Mesothelial cell of epicardium (in vitro differentiated cells): ENCODE measurements around the gene SORCS1. TPM values are rescaled to one million over a fixed set of nuclear protein-coding genes. Genes with fewer than 3 reads are reported as not detected.
A peak's percentile ranks its signal among the peaks of the same experiment; 100 is the strongest.

Experiments
- DNase-seq, 2 experiments: peaks; one replicate each; pipeline ENCODE4 v3.0.0; 2021; ENCODE audit warnings: low spot score in 2 of 2; ENCODE audit not compliant: unreplicated experiment in 2 of 2
- H3K27ac Mint-ChIP-seq: 2 replicates; pipeline ENCODE4 v1.8.0; 2021; ENCODE audit warnings: mixed read lengths
- H3K27me3 Mint-ChIP-seq: 2 replicates; pipeline ENCODE4 v1.8.0; 2021; ENCODE audit warnings: low read depth, mixed read lengths
- H3K36me3 Mint-ChIP-seq: 2 replicates; pipeline ENCODE4 v1.8.0; 2021; ENCODE audit warnings: mixed read lengths
- H3K4me1 Mint-ChIP-seq: 2 replicates; pipeline ENCODE4 v1.8.0; 2021; ENCODE audit warnings: mixed read lengths
- H3K4me3 Mint-ChIP-seq: 2 replicates; pipeline ENCODE4 v1.8.0; 2021; ENCODE audit warnings: mild to moderate bottlenecking, moderate library complexity, mixed read lengths
- H3K9me3 Mint-ChIP-seq: 2 replicates; pipeline ENCODE4 v1.8.0; 2021; ENCODE audit warnings: mixed read lengths
- total RNA-seq: library from RNA; stranded (reverse); gene quantifications from 3 replicates; pipeline ENCODE4 v1.2.1, GENCODE V29; 2021
- TF ChIP-seq, protein P1 (sequence below): fragments of 200-600 bp; sonication (generic); IDR thresholded peaks from one replicate; pipeline ENCODE4 v1.5.0; 2021; ENCODE audit warnings: antibody characterized with exemption; ENCODE audit not compliant: unreplicated experiment

The SORCS1 gene
- total RNA-seq, 1 donor from 2014 or later = 0.78 TPM

DNA sequence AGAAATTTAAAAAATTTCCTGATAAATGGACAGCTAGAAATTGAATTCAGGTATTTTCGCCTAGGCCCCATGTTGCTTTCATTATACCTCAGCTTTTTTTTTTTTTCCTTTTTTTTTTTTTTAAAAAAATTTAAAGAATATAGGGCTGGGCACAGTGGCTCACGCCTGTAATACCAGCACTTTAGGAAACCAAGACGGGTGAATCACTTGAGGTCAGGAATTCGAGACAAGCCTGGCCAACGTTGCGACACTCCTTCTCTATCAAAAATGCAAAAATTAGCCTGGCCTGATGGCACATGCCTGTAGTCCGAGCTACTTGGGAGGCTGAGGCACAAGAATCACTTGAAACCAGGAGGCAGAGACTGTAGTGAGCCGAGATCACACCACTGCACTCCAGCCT is 334.0 kb downstream of the SORCS1 start:
- H3K9me3 Mint-ChIP-seq = no peaks in the 10 kb centered on the region
- DNase-seq = no peak
- H3K27me3 Mint-ChIP-seq = peaks cover 4% of the 10 kb centered on the region
- no peaks in the 10 kb centered on the region for H3K36me3 Mint-ChIP-seq
- H3K27ac Mint-ChIP-seq = no peak overlapping the region
- peaks cover 13% of the 10 kb centered on the region for H3K4me1 Mint-ChIP-seq
- H3K4me3 Mint-ChIP-seq = no peak overlapping the region
- TF ChIP-seq, protein P1, sequence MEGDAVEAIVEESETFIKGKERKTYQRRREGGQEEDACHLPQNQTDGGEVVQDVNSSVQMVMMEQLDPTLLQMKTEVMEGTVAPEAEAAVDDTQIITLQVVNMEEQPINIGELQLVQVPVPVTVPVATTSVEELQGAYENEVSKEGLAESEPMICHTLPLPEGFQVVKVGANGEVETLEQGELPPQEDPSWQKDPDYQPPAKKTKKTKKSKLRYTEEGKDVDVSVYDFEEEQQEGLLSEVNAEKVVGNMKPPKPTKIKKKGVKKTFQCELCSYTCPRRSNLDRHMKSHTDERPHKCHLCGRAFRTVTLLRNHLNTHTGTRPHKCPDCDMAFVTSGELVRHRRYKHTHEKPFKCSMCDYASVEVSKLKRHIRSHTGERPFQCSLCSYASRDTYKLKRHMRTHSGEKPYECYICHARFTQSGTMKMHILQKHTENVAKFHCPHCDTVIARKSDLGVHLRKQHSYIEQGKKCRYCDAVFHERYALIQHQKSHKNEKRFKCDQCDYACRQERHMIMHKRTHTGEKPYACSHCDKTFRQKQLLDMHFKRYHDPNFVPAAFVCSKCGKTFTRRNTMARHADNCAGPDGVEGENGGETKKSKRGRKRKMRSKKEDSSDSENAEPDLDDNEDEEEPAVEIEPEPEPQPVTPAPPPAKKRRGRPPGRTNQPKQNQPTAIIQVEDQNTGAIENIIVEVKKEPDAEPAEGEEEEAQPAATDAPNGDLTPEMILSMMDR = no peak

DNA sequence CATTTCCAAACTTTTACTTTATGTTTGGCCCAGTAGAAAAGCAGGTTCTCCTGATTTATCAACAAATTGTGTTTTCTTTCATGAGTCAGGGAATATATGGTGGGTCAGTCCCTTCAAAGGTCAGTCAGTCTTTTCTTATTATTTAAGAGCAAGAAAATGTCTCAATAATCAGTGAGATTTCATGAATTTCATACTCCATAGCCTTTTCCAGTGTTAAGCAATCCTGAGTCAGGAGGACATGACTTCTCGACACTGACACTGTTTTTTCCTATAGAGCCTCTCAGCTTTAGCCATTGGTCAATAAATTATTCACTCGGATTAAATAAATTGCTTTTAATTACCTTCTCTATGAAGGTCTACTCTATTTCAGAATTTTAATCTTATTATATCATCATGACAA is 334.5 kb downstream of the SORCS1 start:
- H3K27me3 Mint-ChIP-seq = peaks cover 4% of the 10 kb centered on the region
- no peaks in the 10 kb centered on the region for H3K9me3 Mint-ChIP-seq
- H3K27ac Mint-ChIP-seq = no peak overlapping the region
- no peak overlapping the region for H3K4me3 Mint-ChIP-seq
- no peaks in the 10 kb centered on the region for H3K36me3 Mint-ChIP-seq
- peaks cover 14% of the 10 kb centered on the region for H3K4me1 Mint-ChIP-seq
- TF ChIP-seq, protein P1 = no peak
- DNase-seq = no peak

- H3K27ac Mint-ChIP-seq = no peak overlapping the region
- H3K4me1 Mint-ChIP-seq = peaks cover 23% of the 10 kb centered on the region
- TF ChIP-seq, protein P1 = no peak
- H3K9me3 Mint-ChIP-seq = no peaks in the 10 kb centered on the region
- DNase-seq = no peak
- no peaks in the 10 kb centered on the region for H3K36me3 Mint-ChIP-seq
- H3K4me3 Mint-ChIP-seq = no peak overlapping the region
- H3K27me3 Mint-ChIP-seq = peaks cover 4% of the 10 kb centered on the region
Measured at GRCh38 chr10:106826716-106827115, 337.8 kb downstream of the SORCS1 start.

DNA sequence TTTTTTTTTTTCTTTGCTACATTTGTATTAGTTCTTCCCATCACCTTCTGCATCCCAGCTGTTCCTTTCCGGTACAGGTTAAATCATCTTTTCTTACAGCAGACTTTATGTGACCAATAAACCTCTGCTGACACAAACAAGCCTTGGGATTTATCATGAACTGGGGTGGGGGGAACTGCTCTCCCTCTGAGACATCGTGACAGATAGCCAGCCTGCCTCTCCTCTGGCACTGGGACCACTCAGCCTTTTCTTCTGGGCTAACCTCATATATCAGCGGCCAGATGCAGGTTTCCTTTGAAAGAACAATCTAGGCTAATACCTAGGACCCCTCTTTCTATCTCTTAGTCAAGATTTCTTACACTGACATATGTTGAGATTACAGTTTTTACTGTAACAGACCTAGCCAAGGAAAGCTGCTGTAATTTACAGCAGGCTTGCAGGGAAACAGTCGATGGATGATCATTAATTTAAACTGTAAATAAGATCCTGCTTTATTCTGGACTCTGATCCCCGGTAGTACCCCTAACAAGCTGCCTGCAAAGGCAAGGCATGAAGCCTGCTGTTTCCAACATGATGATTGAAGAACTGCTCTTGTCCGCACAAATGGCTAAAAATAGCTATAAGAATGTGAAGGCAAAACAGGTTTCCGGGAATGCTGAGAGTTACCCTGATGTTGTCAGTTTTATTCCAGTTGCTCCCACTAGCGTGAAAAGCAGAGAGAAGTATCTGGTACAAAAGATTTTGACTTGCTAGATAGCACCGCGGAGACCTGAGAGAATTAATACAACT is 338.7 kb downstream of the SORCS1 start:
- Mint-ChIP-seq H3K4me1 (peaks cover 23% of the 10 kb centered on the region), H3K27me3 (peaks cover 4% of the 10 kb centered on the region), H3K27ac (peak overlapping the region; percentile 73), H3K9me3 (no peaks in the 10 kb centered on the region), H3K4me3 (no peak overlapping the region), H3K36me3 (no peaks in the 10 kb centered on the region)
- TF ChIP-seq, protein P1 = no peak
- no peak for DNase-seq

GRCh38 chr10:106820579-106820978 is 343.9 kb downstream of the SORCS1 start:
- Mint-ChIP-seq H3K36me3 (no peaks in the 10 kb centered on the region), H3K27ac (no peak overlapping the region), H3K4me1 (peaks cover 16% of the 10 kb centered on the region), H3K4me3 (no peak overlapping the region), H3K9me3 (no peaks in the 10 kb centered on the region), H3K27me3 (no peaks in the 10 kb centered on the region)
- DNase-seq = no peak
- TF ChIP-seq, protein P1 = no peak
